IPS-NIHi7 (cell line): ENCODE measurements around the gene TK2.
"Not testable (repeated sequence)": the region's sequence is repeated elsewhere in the genome, so short reads cannot be mapped to it uniquely, and the experiment has no call there.

ENCODE experiments used
- DNase-seq: peaks from one replicate; pipeline ENCODE4 v3.0.0; 2012; ENCODE audit warnings: mixed read lengths; ENCODE audit errors: extremely low spot score

Gene TK2

DNA sequence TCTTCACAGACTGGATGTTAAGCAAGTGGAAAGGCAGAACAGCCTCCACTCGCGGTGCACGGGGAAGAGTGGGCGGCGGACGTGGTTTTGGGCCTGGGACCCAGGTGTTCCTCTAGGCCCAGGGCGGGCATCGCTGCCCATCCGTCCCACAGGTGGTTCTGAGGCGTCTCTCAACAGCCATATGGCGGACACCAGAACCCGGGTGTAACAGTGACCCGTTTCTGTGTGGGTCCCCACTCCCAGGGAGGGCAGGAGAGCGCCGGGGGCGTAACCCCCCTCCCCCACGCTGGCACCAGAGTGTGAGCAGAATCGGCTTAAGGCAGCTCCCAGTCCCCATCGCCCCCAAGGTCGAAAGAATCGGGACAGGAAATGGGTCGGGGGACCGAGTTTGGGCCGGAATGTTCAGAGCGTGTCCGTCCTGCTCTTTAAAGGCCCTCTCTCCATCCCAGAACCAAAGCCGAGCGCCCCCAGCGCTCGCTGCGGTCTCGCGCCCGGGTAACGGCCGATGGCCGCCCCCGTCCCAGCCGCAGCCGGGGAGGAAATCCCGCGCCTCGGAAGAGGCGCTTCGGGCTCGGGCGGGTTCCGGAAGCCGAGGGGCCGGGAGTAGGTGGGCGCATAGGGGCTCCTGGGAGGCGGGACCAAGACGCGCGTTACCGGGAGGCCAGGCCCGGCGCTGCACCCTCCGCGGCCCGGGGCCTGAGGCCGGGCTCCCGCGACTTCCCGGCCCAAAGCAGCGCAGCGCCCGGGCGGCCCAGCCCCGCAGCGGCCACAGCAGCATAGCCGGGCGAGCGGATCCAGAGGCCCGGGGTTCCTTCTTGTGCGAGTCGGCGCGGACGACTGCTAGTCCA lies at the start of gene TK2:
TSS of gene TK2 (minus strand) at position 839 of the 848 bp plus-strand sequence. CDS start at position 778, 61 bp downstream.
- DNase-seq: peak; percentile 90

DNA sequence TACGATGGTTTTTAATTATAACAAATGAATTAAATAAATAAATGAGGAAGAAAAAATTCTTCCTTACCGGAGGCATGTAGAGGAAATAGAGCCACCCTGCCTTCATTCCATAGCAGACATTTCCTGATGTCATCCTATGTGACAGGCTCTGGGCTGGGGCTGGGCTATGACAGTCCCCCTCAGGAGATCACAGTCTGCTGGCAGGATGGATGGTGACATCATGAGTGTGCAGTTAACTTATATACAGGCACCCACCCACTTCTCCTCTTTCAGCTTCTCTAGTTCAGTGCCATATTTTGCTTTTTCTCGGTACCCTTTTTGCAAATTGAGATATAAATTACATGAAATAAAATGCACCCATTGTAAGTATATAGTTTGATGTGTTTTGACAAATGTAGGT lies 48.2 kb upstream of the TK2 start:
- DNase-seq: no peak

GRCh38 chr16:66596986-66597848 lies 47.3 kb upstream of the TK2 start:
- DNase-seq: no peak

- DNase-seq: not testable (repeated sequence)
Measured at GRCh38 chr16:66596559-66596958, 46.6 kb upstream of the TK2 start.

GRCh38 chr16:66594739-66595138 lies 44.8 kb upstream of the TK2 start:
- no peak for DNase-seq

- no peak for DNase-seq
Measured at GRCh38 chr16:66592814-66593213, 42.9 kb upstream of the TK2 start.

GRCh38 chr16:66592241-66592640 lies 42.3 kb upstream of the TK2 start:
- DNase-seq: no peak

GRCh38 chr16:66591018-66591417 lies 41.1 kb upstream of the TK2 start:
- DNase-seq: no peak

DNA sequence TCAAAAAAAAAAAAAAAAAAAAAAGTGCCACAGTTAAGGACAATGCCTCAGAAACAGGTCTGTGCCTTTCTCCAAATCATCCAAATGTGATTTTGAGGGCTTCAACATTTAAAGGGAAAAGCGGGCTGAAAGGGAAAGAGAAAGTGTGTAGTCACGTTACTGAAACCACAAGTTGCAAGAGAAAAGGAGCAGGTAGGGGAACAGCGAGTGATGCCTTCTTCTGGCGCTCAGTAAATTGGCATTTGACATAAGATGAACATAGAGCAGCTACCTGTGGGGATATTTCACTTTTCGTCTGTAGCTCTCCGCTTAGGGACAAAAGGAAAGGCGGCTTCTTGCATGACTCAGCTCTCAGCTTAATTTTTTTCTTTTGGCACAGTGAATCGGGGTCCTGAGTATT lies 40.4 kb upstream of the TK2 start:
- DNase-seq: no peak

- peak; percentile 77 for DNase-seq
Measured at GRCh38 chr16:66588981-66589713, 39.2 kb upstream of the TK2 start.

GRCh38 chr16:66587881-66588600 lies 38.1 kb upstream of the TK2 start:
- DNase-seq: no peak

DNA sequence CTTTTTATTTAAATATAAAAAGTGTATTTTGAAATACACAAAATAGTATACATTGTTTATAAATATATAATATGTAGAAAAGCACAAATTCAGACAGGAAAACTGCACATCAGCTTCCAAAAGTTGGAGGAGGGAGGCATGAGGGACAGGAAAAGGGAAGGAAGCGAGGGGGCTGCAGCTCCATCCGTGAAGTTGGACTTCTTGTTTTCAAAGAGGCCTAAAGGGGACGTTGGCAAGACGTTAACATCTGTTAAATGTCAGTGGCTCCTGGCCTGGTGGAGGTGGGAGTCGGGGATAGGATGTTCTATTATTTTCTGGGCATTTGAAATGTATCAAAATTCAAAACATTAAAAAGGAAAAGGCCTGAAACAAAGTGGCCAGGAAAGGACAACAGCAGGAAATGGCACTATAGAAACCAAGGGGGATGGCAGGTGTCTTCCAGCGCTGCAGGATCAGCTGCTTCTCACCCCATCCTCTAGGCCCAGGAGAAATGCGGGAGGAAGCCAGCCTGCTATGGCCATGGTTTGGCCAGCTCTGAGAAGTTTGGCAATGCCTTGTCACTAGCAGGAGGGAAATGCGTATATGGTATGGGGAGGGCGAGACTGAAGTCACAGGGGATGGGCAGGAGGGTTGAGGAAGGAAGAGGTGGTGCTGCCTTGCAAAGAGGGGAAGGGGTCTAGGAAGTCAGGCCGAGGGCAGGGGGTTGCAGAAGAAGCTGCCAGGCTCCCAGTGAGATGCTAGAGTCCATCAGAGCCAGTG lies 35.7 kb upstream of the TK2 start:
- DNase-seq: no peak

GRCh38 chr16:66581246-66581952 lies 31.5 kb upstream of the TK2 start:
- DNase-seq: no peak

DNA sequence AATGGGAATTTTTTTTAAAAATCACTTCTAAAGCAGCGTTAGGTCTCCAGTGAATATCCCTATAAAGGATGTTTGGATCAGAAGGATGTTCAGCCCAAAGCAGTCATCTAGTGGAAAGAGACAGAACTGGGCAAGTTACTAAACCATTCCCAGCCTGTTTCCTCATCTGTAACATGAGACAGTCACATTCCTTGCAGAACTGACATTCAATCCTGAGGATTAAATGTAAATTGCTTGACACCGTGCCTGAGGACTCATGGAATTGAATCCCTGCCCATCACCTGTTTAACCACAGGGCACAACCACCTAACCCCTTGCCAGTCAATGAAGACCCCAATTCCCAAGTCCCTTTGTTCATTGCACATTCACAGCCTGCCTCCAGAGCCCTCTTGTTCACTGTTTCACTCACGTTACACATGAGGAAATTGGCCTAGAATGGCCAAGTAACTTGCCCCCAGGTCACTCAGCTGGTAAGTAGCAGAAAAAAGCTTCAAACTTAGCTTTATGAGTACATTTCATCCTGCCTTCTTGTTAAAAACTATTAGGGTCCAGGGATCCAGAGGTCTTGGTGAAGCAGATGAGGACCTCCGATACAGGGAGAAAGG lies 30.8 kb upstream of the TK2 start:
- DNase-seq: peak; percentile 24

DNA sequence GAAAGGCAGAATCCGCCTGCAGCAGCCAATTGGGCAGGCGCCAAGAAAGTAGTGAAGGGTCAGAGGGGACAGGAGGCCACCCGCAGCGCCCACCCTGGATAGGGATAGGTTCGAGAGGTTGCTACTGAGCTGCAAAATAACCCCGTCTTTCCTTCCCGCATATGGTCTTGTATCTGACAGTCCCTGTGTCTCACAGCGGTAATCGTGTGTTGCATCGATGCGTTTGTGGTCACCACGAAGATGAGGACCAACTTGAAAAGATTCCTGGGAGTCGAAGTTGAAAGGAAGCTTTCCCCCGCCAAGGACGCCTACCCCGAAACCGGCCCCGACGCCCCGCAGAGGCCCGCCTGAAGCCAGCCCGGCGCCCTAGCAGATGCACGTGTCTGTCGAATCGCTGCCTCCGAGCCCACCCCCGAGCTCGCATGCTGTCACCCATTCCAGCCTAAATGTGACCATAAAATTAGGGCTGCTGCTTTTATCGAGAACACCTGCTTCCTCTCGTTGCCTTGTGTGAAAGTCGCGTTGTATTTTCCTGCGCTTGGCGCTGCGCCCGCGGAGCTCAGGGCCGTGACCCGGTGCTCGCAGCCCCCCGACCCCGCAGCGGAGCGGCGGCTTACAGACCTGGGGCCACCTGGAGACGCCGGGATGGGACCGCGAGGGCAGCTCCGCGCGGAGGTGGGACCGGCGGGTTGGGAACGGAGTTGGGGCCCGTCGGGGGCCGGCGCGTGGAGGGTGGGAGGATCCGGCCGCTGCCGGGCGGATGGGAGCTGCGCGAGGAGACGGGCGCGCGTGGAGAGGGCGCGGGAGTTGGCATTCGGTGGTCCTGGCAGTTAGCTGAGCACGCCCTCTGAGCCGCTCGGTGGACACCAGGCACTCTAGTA lies 29.0 kb upstream of the TK2 start, which contains the start of gene CMTM2:
TSS of gene CMTM2 (plus strand) at position 813 of the 881 bp plus-strand sequence. CDS start 145 bp downstream, outside the sequence.
- DNase-seq: no peak

GRCh38 chr16:66576296-66576695 lies 26.4 kb upstream of the TK2 start:
- DNase-seq: no peak

- no peak for DNase-seq
Measured at GRCh38 chr16:66575060-66575459, 25.1 kb upstream of the TK2 start.

DNA sequence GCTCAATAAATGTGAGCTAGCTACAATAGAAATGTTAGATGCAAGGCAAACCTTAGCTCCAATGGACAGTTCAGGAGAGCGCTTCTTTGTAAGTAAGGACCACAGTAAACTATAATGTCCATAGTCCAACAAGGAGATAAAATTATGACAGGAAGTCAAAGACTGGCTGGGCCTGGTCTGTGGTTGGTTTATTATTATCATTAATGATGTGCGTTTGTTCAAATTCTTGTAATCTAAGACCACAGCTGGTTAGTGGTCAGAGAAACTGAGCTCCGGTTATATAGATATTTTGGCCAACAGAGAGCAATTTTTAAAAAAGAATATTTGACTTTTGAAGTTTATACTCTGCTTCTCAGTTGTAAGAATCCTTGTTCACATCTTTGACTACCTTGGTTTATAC lies 24.6 kb upstream of the TK2 start:
- DNase-seq: no peak
